HL-60/S4 (cell line): Measurements from ENCODE around the gene GALNT12.

Source experiments
- in situ Hi-C: fragments of 300-500 bp; cut with MboI; formaldehyde crosslinking; loops from 2 replicates; pipeline ENCODE4 v1.14.3; 2022; ENCODE audit warnings: low sequenced_read_pairs

GALNT12 gene

GRCh38 chr9:98801561-98801960 lies 5.9 kb upstream of the GALNT12 start:
- in situ Hi-C loops = no loop called here

- in situ Hi-C loops = no loop called here
Measured at GRCh38 chr9:98801969-98802371, 5.5 kb upstream of the GALNT12 start.

GRCh38 chr9:98804083-98804482 lies 3.4 kb upstream of the GALNT12 start:
- in situ Hi-C loops = no loop called here

GRCh38 chr9:98805506-98806272 lies 1.8 kb upstream of the GALNT12 start:
- in situ Hi-C loops = no loop called here

GRCh38 chr9:98806394-98807035 lies 955 bp upstream of the GALNT12 start:
- in situ Hi-C loops = no loop called here

GRCh38 chr9:98807814-98808195 lies 335 bp downstream of the GALNT12 start:
- in situ Hi-C loops = no loop called here

- in situ Hi-C loops = no loop called here
Measured at GRCh38 chr9:98808411-98808815, 943 bp downstream of the GALNT12 start.

- in situ Hi-C loops = no loop called here
Measured at GRCh38 chr9:98808875-98809274, 1.4 kb downstream of the GALNT12 start.

- in situ Hi-C loops = no loop called here
Measured at GRCh38 chr9:98809311-98810101, 2.0 kb downstream of the GALNT12 start.

- in situ Hi-C loops = no loop called here
Measured at GRCh38 chr9:98810102-98810842, 2.8 kb downstream of the GALNT12 start.

GRCh38 chr9:98811051-98811650 lies 3.7 kb downstream of the GALNT12 start:
- in situ Hi-C loops = no loop called here

GRCh38 chr9:98815391-98815951 lies 8.0 kb downstream of the GALNT12 start:
- in situ Hi-C loops = no loop called here

- in situ Hi-C loops = no loop called here
Measured at GRCh38 chr9:98818764-98819163, 11.3 kb downstream of the GALNT12 start.

GRCh38 chr9:98819231-98819630 lies 11.8 kb downstream of the GALNT12 start:
- in situ Hi-C loops = no loop called here

GRCh38 chr9:98821831-98822230 lies 14.4 kb downstream of the GALNT12 start:
- in situ Hi-C loops = no loop called here

GRCh38 chr9:98822661-98823060 lies 15.2 kb downstream of the GALNT12 start:
- in situ Hi-C loops = no loop called here

- in situ Hi-C loops = no loop called here
Measured at GRCh38 chr9:98823666-98824334, 16.3 kb downstream of the GALNT12 start.

GRCh38 chr9:98825414-98825813 lies 17.9 kb downstream of the GALNT12 start:
- in situ Hi-C loops = no loop called here

GRCh38 chr9:98826716-98827115 lies 19.2 kb downstream of the GALNT12 start:
- in situ Hi-C loops = no loop called here

- in situ Hi-C loops = no loop called here
Measured at GRCh38 chr9:98829766-98830165, 22.3 kb downstream of the GALNT12 start.
